ENCODE results near the gene ACBD3.

ACBD3 gene

GRCh38 chr1:226134170-226135058 is 52.1 kb downstream of the ACBD3 start:
- DNase-seq (ENCODE audit: low spot score) = no peak

GRCh38 chr1:226133504-226134123 is 52.9 kb downstream of the ACBD3 start:
- DNase-seq (ENCODE audit: low spot score) = no peak

GRCh38 chr1:226132728-226133503 is 53.6 kb downstream of the ACBD3 start:
- no peak for DNase-seq (ENCODE audit: low spot score)

GRCh38 chr1:226131639-226132038 is 54.9 kb downstream of the ACBD3 start:
- DNase-seq (ENCODE audit: low spot score) = no peak

GRCh38 chr1:226129230-226129629 is 57.3 kb downstream of the ACBD3 start:
- no peak for DNase-seq (ENCODE audit: low spot score)

GRCh38 chr1:226128487-226129075 is 58.0 kb downstream of the ACBD3 start:
- no peak for DNase-seq (ENCODE audit: low spot score)

DNA sequence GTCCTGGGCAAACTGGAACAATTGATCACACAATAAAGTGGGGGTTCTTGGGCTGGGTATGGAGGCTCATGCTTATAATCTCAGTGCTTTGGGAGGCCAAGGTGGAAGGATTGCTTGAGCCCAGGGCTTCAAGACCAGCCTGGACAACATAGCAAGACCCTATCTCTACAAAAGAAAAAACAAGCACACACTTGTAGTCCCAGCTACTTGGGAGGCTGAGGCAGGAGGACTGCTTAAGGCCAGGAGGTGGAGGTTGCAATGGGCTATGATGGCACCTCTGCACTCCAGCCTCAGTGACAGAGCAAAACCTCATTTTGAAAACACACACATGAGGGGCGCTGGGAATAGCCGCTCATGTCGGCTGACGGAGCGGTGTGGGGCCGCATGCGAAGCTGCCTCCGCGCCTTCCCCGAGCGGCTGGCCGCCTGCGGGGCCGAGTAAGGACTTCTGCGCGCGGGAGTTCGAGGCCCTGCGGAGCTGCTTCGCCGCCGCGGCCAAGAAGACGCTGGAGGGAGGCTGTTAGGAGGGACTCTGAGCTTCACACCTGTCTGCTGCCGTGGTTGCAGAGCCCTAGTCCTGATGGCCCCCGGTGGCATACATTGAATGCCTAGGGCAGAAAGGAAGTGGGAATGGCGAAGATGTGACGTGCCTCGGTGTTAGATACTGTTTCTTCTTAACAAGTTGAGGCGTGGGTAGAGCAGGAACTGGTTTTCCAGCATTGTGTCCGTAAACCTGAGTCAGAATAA is 59.5 kb downstream of the ACBD3 start:
- DNase-seq (ENCODE audit: low spot score) = no peak

GRCh38 chr1:226125831-226126230 is 60.7 kb downstream of the ACBD3 start:
- DNase-seq (ENCODE audit: low spot score) = no peak

- peak; percentile 91 for DNase-seq (ENCODE audit: low spot score)
Observed at GRCh38 chr1:226125097-226125630, 61.4 kb downstream of the ACBD3 start.

DNA sequence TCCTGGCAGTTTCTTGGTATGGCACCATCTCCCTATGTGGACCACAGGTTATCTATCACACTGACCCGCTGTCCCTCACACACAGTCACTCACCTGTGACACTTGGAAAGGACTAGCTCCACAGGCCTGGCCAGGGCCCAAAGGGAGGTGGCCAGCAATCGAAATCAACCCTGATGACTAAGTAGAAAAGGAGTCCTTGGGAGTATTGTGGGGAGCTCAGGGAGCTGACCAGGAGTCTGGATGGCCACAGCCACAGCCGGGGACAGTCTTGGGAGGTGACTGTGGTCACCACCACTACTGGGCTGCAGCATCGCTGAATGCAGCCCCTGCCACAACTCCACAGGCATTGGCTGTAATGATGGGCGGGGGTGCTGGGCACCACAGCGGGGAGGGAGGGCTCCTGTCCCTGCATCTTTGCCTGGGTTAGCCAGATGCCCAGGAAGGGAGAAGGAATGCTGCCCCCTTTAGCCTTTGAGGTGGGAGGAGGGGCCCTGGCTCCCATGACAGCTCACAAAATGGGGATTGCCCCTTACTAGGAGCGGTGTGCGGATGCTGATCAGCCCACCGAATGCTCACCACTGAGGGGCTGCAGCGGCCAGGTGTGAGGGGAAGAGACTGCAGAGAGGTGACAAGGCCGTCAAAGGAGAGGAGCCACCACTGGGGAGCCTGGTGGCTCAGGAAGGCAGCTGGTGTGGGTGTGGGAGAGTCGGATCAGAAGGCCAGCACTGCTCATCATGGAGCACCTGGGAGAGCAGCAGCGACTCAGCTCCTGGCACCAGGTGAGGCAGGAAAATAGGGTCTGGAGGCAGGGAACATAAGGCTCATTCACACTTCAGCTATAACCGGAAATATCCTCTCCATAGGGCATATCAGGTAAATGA is 62.7 kb downstream of the ACBD3 start:
- DNase-seq (ENCODE audit: low spot score) = no peak

- no peak for DNase-seq (ENCODE audit: low spot score)
Observed at GRCh38 chr1:226123212-226123560, 63.4 kb downstream of the ACBD3 start.

DNA sequence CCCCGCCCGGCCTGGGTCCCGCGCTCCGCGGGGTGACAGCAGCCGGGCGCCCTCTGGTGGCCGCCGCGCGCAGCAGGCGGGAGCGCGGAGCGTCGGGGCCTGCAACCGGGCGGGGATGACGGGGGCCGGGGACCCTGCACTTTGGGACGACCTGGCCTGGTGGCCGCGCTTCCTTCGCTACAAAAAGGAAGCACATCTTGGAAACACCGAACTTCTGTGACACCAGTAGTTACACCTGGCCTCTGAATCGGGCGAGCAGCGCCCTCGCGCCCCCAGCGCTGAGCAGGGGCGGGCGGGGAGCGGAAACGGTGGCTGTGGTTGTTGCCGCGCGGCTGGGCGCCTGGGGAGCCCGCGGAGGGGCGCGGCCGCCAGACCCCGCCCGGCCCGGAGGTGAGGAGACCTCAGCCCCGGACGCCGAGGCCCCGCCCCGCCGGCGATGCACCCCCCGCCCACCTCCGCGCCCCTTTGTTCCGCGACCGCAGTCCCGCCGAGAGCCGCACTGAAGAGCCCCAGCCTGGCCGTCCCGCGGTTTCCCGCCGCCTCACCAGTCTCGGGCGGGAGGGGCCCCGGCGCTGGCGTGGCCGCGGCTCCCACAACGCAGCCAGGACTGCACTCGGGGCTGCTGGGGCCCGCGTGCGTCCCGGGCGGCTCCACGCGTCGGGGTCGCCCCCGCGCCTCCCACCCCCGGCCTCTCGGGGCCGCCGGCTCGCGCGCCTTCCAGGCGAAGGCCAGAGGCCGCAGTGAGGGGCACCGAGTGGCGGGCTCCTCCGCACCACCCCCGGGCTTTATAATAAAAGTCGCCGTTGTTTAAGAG is 64.7 kb downstream of the ACBD3 start:
- peak; percentile 87 for DNase-seq (ENCODE audit: low spot score)

- DNase-seq (ENCODE audit: low spot score) = no peak
Observed at GRCh38 chr1:226121049-226121586, 65.4 kb downstream of the ACBD3 start.

GRCh38 chr1:226120398-226120797 is 66.1 kb downstream of the ACBD3 start:
- no peak for DNase-seq (ENCODE audit: low spot score)

DNA sequence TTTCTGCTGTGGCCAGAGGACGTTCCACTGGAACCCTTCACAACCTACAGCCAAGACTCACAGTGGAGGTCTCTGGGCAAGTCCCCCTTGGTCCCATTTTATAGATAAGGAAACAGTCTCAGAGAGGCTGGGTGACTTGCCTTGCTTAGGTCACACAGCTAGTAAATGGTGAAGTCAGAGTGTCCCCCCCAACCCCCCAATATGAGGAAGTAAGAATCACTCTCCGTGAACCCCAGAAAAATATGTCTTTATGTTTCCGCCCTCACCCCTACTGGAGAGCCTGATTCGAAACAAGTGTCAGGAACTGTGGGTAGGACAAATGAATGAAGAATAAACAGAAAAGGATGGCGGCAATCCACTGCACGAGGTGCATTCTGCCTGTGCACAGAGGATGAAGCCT is 67.4 kb downstream of the ACBD3 start:
- DNase-seq (ENCODE audit: low spot score) = no peak

- no peak for DNase-seq (ENCODE audit: low spot score)
Observed at GRCh38 chr1:226118357-226118756, 68.2 kb downstream of the ACBD3 start.

DNA sequence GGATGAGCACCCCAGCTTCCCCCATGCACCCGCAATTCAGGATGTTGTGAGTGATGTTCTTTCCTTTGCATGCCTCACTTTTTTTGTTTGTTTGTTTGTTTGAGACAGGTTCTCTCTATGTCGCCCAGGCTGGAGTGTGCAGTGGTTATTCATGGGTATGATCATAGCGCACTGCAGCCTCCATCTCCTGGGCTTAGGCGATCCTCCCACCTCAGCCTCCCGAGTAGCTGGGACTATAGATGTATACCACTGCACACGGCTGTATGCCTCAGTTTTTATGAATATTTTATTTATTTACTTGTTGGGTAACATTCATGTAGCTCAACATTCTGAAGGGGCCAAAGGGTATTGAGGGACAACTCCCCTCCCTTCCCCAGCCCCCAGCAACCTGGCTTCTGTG is 69.2 kb downstream of the ACBD3 start:
- DNase-seq (ENCODE audit: low spot score) = no peak

DNA sequence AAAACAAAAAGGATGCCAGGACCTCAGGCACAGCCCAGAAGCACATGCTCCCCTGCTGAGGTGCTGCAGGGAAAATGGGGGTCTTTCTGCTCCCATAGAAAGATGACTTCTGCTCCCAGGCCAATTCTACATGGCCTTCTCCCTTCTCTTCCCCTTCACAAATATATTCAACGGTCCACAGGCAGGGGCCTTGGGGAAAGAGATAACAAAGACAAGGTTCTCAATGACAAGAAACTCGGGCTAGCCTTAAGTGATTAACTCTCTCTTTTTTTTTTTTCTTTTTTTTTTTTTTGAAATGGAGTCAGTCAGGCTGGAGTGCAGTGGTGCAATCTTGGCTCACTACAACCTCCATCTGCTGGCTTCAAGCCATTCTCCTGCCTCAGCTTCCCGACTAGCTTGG is 69.9 kb downstream of the ACBD3 start:
- no peak for DNase-seq (ENCODE audit: low spot score)

DNA sequence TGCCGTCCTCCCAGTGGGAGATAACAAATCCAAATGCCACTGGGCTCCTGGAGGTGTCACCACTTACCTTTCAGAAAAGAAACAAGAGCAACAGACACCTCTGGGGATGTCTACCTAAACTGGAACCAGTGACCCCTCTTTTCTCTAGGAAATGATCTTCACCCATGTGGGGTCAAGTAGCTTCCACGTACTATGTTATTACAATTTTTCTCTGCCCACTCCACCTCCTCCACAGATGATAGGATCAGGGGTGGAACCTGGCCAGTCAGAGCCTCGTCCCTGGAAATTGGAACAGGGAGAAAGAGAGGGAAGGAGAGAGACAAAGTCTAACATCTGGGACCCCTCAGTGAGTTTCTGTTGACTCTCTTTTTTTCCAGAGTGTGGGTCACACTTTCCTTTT is 73.9 kb downstream of the ACBD3 start:
- no peak for DNase-seq (ENCODE audit: low spot score)

Measured in NAMALWA (cell line).